ENCODE measurements around the gene ARL13B.
"Not testable (repeated sequence)": the region's sequence is repeated elsewhere in the genome, so short reads cannot be mapped to it uniquely, and the experiment has no call there.

ARL13B gene
- total RNA-seq: 8.6 to 17.4 (median 13.0) reads per million in 18 experiments

- DNase-seq: peak; percentile 98 to 99
These were observed at the start of gene ARL13B for GRCh38 chr3:93979850-93980676. TSS of gene ARL13B (plus strand) at chr3:93980155. CDS start at chr3:93980424, 269 bp downstream.

DNA sequence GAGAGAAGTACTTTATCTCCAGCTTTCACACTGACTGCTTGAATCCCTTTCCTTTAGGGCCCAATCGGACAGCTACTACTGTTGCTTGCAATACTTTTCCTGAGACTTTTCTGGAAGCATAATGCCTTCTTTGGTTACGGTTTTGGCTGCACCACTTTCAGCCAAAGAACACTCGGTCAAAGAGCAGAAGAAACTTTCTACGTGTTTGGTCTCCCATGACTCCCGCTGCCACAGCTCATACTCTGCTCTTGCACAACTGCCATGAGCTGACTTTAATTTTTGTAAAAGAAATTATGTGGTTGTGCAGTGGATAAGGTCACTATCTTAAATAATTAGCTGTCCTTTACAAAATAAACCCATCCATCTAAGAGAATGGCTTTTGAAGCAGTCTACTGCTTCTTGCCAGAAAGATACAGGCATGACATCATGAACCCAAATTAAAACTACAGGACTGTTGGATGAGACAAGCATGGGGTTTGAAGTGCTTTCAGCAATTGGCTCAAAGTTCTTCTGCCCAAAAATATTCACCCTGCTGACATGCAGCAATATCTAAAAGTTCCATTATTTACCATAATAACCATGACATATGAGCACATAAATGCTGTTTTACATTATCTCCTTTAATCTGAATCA, 48.2 kb upstream of the ARL13B start:
- DNase-seq: no peak

GRCh38 chr3:93934366-93935046, 45.4 kb upstream of the ARL13B start:
- no peak for DNase-seq

- DNase-seq: no peak
These were observed 43.4 kb upstream of the ARL13B start for GRCh38 chr3:93936549-93936948.

DNA sequence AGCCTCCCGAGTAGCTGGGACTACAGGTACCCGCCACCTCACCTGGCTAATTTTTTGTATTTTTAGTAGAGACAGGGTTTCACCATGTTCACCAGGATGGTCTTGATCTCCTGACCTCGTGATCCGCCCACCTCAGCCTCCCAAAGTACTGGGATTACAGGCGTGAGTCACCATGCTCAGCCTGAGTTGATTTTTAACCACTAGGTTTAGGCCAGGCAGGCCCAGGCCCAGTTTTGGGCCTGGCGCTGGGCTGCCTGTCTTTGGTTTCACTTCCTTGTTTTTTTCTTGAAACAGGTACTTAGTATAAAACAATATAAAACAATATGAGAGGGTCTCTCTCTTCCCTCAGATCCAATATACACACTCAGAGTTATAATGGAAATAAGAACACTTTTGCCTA, 42.5 kb upstream of the ARL13B start:
- not testable (repeated sequence) for DNase-seq

DNA sequence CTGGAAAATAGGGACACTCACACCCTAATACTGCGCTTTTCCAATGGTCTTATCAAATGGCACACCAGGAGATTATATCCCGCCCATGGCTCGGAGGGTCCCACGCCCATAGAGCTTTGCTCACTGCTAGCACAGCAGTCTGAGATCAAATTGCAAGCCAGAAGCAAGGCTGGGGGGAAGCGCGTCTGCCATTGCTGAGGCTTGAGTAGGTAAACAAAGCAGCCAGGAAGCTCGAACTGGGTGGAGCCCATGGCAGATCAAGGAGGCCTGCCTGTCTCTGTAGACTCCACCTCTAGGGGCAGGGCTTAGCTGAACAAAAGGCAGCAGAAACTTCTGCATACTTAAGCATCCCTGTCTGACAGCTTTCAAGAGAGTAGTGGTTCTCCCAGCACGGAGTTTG, 30.0 kb upstream of the ARL13B start:
- not testable (repeated sequence) for DNase-seq

- no peak for DNase-seq
These were observed 18.9 kb upstream of the ARL13B start for GRCh38 chr3:93961026-93961425.

- DNase-seq: no peak
These were observed 18.5 kb upstream of the ARL13B start for GRCh38 chr3:93961489-93961888.

- DNase-seq: no peak
These were observed 17.2 kb upstream of the ARL13B start for GRCh38 chr3:93962798-93963197.

GRCh38 chr3:93965106-93965505, 14.8 kb upstream of the ARL13B start:
- DNase-seq: not testable (repeated sequence)

- DNase-seq: no peak
These were observed 10.5 kb upstream of the ARL13B start for GRCh38 chr3:93969443-93969842.

- no peak for DNase-seq
These were observed 10.0 kb upstream of the ARL13B start for GRCh38 chr3:93969997-93970396.

- DNase-seq: peak; percentile 82 to 86
These were observed 6.5 kb upstream of the ARL13B start, which contains the start of gene PROS1 for GRCh38 chr3:93973131-93974126. TSS of gene PROS1 (minus strand) at chr3:93973896. CDS start at chr3:93973749, 147 bp downstream.

GRCh38 chr3:93981649-93982048, 1.7 kb downstream of the ARL13B start:
- DNase-seq: no peak

- no peak for DNase-seq
These were observed 3.5 kb downstream of the ARL13B start for GRCh38 chr3:93983408-93983807.

DNA sequence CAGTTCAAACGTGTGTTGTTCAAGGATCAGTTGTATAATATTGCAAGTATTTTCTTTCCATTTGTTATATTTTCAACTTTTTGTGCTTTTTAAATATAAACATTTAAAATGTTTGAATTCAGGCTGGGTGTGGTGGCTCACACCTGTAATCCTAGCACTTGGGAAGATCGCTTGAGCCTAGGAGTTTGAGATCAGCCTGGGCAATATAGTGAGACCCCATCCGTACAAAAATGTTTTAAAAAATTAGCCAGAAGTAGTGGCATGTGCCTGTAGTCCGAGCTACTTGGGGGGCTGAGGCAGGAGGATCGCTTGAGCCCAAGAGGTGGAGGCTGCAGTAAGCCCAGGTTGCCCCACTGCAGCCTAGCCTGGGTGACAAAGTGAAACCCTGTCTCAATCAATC, 4.7 kb downstream of the ARL13B start:
- DNase-seq: no peak

GRCh38 chr3:93988283-93988682, 8.3 kb downstream of the ARL13B start:
- DNase-seq: no peak

GRCh38 chr3:93988764-93989163, 8.8 kb downstream of the ARL13B start:
- DNase-seq: no peak

GRCh38 chr3:93989241-93989640, 9.3 kb downstream of the ARL13B start:
- DNase-seq: no peak

- no peak for DNase-seq
These were observed 11.7 kb downstream of the ARL13B start for GRCh38 chr3:93991631-93992030.

- no peak for DNase-seq
These were observed 12.3 kb downstream of the ARL13B start for GRCh38 chr3:93992207-93992606.

- no peak for DNase-seq
These were observed 14.1 kb downstream of the ARL13B start for GRCh38 chr3:93994056-93994455.

All from inflammatory macrophage (primary cell).